ENCODE results near the gene MSL1. TPM values are rescaled to one million over a fixed set of nuclear protein-coding genes. Genes with fewer than 3 reads are reported as not detected.

Gene MSL1
- total and polyA plus RNA-seq, 2 of the 13 experiments (the other 11 are each of a cell fraction or from before 2014, with no cell fraction given): 63.8 to 88.5 TPM

DNA sequence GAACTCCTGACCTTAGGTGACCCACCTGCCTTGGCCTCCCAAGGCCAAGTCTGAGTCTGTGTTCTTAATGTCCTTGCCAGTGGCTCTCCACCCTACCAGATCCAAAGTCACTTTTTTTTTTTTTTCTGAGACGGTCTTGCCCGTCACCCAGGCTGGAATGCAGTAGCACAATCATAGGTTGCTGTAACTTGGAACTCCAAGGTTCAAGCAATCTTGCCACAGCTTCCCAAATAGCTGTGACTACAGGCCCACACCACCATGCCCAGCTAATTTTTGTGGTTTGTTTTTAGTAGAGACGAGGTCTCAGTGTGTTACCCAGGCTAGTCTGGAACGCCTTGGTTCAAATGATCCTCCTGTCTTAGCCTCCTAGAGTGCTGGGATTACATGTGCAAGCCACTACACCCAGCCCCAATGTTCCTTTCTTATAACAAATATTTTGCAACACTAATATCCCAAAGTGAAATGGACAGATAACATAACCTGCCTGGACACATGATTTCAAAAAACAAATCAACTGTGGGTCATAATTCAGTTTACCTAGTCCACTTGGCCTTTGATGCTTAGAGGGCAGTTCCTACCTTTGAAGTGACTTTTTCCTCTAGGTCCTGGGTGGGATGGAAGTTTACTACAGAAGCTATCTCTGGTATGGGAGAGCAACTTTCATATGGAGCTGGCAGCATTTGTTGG is 51.5 kb downstream of the MSL1 start (continued):
- no peak for TF ChIP-seq SMARCE1 (IDR thresholded peaks at IDR 0.05; ENCODE audit: borderline replicate concordance)
- TF ChIP-seq RFX5 (IDR thresholded peaks at IDR 0.05; ENCODE audit: low read depth, low read length): no peak
- TF ChIP-seq, protein P1, sequence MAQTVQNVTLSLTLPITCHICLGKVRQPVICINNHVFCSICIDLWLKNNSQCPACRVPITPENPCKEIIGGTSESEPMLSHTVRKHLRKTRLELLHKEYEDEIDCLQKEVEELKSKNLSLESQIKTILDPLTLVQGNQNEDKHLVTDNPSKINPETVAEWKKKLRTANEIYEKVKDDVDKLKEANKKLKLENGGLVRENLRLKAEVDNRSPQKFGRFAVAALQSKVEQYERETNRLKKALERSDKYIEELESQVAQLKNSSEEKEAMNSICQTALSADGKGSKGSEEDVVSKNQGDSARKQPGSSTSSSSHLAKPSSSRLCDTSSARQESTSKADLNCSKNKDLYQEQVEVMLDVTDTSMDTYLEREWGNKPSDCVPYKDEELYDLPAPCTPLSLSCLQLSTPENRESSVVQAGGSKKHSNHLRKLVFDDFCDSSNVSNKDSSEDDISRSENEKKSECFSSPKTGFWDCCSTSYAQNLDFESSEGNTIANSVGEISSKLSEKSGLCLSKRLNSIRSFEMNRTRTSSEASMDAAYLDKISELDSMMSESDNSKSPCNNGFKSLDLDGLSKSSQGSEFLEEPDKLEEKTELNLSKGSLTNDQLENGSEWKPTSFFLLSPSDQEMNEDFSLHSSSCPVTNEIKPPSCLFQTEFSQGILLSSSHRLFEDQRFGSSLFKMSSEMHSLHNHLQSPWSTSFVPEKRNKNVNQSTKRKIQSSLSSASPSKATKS (CRISPR knock-in tag; IDR thresholded peaks at IDR 0.05): peak; percentile 48; the same call in 1 of the 2 replicates
- TF ChIP-seq, protein P2, sequence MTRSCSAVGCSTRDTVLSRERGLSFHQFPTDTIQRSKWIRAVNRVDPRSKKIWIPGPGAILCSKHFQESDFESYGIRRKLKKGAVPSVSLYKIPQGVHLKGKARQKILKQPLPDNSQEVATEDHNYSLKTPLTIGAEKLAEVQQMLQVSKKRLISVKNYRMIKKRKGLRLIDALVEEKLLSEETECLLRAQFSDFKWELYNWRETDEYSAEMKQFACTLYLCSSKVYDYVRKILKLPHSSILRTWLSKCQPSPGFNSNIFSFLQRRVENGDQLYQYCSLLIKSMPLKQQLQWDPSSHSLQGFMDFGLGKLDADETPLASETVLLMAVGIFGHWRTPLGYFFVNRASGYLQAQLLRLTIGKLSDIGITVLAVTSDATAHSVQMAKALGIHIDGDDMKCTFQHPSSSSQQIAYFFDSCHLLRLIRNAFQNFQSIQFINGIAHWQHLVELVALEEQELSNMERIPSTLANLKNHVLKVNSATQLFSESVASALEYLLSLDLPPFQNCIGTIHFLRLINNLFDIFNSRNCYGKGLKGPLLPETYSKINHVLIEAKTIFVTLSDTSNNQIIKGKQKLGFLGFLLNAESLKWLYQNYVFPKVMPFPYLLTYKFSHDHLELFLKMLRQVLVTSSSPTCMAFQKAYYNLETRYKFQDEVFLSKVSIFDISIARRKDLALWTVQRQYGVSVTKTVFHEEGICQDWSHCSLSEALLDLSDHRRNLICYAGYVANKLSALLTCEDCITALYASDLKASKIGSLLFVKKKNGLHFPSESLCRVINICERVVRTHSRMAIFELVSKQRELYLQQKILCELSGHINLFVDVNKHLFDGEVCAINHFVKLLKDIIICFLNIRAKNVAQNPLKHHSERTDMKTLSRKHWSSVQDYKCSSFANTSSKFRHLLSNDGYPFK (CRISPR knock-in tag; IDR thresholded peaks at IDR 0.05; ENCODE audit: borderline replicate concordance): no peak
- TF ChIP-seq, protein P3, sequence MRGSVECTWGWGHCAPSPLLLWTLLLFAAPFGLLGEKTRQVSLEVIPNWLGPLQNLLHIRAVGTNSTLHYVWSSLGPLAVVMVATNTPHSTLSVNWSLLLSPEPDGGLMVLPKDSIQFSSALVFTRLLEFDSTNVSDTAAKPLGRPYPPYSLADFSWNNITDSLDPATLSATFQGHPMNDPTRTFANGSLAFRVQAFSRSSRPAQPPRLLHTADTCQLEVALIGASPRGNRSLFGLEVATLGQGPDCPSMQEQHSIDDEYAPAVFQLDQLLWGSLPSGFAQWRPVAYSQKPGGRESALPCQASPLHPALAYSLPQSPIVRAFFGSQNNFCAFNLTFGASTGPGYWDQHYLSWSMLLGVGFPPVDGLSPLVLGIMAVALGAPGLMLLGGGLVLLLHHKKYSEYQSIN (CRISPR knock-in tag; IDR thresholded peaks at IDR 0.05; ENCODE audit: borderline replicate concordance): no peak
- no peak for TF ChIP-seq ZNF747 (CRISPR knock-in tag; IDR thresholded peaks at IDR 0.05; ENCODE audit: borderline replicate concordance)
- TF ChIP-seq ZBTB20 (CRISPR knock-in tag; IDR thresholded peaks at IDR 0.05; ENCODE audit: borderline replicate concordance, low read depth): no peak; the same call in 1 of the 2 replicates
- no peak for TF ChIP-seq HNRNPK (IDR thresholded peaks at IDR 0.05; ENCODE audit: low read depth, low read length, poor library complexity, severe bottlenecking)
- no peak; the same call in 2 of the 3 replicates for TF ChIP-seq MXI1 (IDR thresholded peaks at IDR 0.05; ENCODE audit: borderline replicate concordance, low read depth, low read length)
- TF ChIP-seq ZNF672 (CRISPR knock-in tag; IDR thresholded peaks at IDR 0.05): no peak
- 0 out of 2 replicates have a peak, but pooled peaks have one; percentile 39 for TF ChIP-seq ATF7-NPFF (CRISPR knock-in tag; IDR thresholded peaks at IDR 0.05; ENCODE audit: low read depth)
- no peak for TF ChIP-seq ZNF724P (CRISPR knock-in tag; IDR thresholded peaks at IDR 0.05; ENCODE audit: borderline replicate concordance)
- TF ChIP-seq SP2 (CRISPR knock-in tag; IDR thresholded peaks at IDR 0.05): no peak
- TF ChIP-seq NFRKB (IDR thresholded peaks at IDR 0.05): no peak
- peak; percentile 28; the same call in 1 of the 2 replicates for TF ChIP-seq ZNF431 (CRISPR knock-in tag; IDR thresholded peaks at IDR 0.05; ENCODE audit: borderline replicate concordance, low read depth)
- TF ChIP-seq, protein P4, sequence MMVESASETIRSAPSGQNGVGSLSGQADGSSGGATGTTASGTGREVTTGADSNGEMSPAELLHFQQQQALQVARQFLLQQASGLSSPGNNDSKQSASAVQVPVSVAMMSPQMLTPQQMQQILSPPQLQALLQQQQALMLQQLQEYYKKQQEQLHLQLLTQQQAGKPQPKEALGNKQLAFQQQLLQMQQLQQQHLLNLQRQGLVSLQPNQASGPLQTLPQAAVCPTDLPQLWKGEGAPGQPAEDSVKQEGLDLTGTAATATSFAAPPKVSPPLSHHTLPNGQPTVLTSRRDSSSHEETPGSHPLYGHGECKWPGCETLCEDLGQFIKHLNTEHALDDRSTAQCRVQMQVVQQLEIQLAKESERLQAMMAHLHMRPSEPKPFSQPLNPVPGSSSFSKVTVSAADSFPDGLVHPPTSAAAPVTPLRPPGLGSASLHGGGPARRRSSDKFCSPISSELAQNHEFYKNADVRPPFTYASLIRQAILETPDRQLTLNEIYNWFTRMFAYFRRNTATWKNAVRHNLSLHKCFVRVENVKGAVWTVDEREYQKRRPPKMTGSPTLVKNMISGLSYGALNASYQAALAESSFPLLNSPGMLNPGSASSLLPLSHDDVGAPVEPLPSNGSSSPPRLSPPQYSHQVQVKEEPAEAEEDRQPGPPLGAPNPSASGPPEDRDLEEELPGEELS (CRISPR knock-in tag; IDR thresholded peaks at IDR 0.05): peak; percentile 73
- TF ChIP-seq, protein P5, sequence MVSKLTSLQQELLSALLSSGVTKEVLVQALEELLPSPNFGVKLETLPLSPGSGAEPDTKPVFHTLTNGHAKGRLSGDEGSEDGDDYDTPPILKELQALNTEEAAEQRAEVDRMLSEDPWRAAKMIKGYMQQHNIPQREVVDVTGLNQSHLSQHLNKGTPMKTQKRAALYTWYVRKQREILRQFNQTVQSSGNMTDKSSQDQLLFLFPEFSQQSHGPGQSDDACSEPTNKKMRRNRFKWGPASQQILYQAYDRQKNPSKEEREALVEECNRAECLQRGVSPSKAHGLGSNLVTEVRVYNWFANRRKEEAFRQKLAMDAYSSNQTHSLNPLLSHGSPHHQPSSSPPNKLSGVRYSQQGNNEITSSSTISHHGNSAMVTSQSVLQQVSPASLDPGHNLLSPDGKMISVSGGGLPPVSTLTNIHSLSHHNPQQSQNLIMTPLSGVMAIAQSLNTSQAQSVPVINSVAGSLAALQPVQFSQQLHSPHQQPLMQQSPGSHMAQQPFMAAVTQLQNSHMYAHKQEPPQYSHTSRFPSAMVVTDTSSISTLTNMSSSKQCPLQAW (CRISPR knock-in tag; IDR thresholded peaks at IDR 0.05): no peak
- no peak for TF ChIP-seq ZBTB38 (CRISPR knock-in tag; IDR thresholded peaks at IDR 0.05)
- TF ChIP-seq ZBTB21 (CRISPR knock-in tag; IDR thresholded peaks at IDR 0.05): no peak
- no peak for TF ChIP-seq AKAP8 (CRISPR knock-in tag; IDR thresholded peaks at IDR 0.05)
